ENCODE measurements around the gene TPST1. TPM values are rescaled to one million over a fixed set of nuclear protein-coding genes. Genes with fewer than 3 reads are reported as not detected.
A peak's percentile ranks its signal among the peaks of the same experiment; 100 is the strongest.

TPST1 gene
- total RNA-seq, 1 donor = 59.7 TPM

- DNase-seq (ENCODE audit: low read depth) = no peak
- no peak for TF ChIP-seq CTCF (IDR thresholded peaks at IDR 0.05; ENCODE audit: insufficient read depth, low read length)
- H3K4me3 ChIP-seq (ENCODE audit: low read depth, low read length) = no peak overlapping the region
Observed at GRCh38 chr7:66237906-66238772, 33.0 kb downstream of the TPST1 start.

- no peak for TF ChIP-seq CTCF (IDR thresholded peaks at IDR 0.05; ENCODE audit: insufficient read depth, low read length)
- H3K4me3 ChIP-seq (ENCODE audit: low read depth, low read length) = no peak overlapping the region
- no peak for DNase-seq (ENCODE audit: low read depth)
Observed at GRCh38 chr7:66238773-66239466, 33.8 kb downstream of the TPST1 start.

- TF ChIP-seq CTCF (IDR thresholded peaks at IDR 0.05; ENCODE audit: insufficient read depth, low read length) = no peak
- no peak overlapping the region for H3K4me3 ChIP-seq (ENCODE audit: low read depth, low read length)
- peak; percentile 71 for DNase-seq (ENCODE audit: low read depth)
Observed at GRCh38 chr7:66239467-66239856, 34.3 kb downstream of the TPST1 start.

- no peak for TF ChIP-seq CTCF (IDR thresholded peaks at IDR 0.05; ENCODE audit: insufficient read depth, low read length)
- no peak for DNase-seq (ENCODE audit: low read depth)
- no peak overlapping the region for H3K4me3 ChIP-seq (ENCODE audit: low read depth, low read length)
Observed at GRCh38 chr7:66245008-66245407, 39.9 kb downstream of the TPST1 start.

- H3K4me3 ChIP-seq (ENCODE audit: low read depth, low read length) = no peak overlapping the region
- no peak for TF ChIP-seq CTCF (IDR thresholded peaks at IDR 0.05; ENCODE audit: insufficient read depth, low read length)
- DNase-seq (ENCODE audit: low read depth) = no peak
Observed at GRCh38 chr7:66246554-66247171, 41.5 kb downstream of the TPST1 start.

GRCh38 chr7:66247380-66248078 lies 42.4 kb downstream of the TPST1 start:
- DNase-seq (ENCODE audit: low read depth) = no peak
- no peak for TF ChIP-seq CTCF (IDR thresholded peaks at IDR 0.05; ENCODE audit: insufficient read depth, low read length)
- H3K4me3 ChIP-seq (ENCODE audit: low read depth, low read length) = no peak overlapping the region
